GM18861 (cell line): Measurements from ENCODE around the gene ADGRF5.
"Not testable (repeated sequence)": the region's sequence is repeated elsewhere in the genome, so short reads cannot be mapped to it uniquely, and the experiment has no call there.

Experiments
- ATAC-seq: cut with Tn5 transposase; IDR thresholded peaks from one replicate; pipeline ENCODE4 v1.9.1; 2021; ENCODE audit not compliant: unreplicated experiment

Gene ADGRF5

GRCh38 chr6:46896871-46897270, 24.9 kb downstream of the ADGRF5 start:
- ATAC-seq: no peak

- ATAC-seq: no peak
Measured at GRCh38 chr6:46895930-46896329, 25.8 kb downstream of the ADGRF5 start.

DNA sequence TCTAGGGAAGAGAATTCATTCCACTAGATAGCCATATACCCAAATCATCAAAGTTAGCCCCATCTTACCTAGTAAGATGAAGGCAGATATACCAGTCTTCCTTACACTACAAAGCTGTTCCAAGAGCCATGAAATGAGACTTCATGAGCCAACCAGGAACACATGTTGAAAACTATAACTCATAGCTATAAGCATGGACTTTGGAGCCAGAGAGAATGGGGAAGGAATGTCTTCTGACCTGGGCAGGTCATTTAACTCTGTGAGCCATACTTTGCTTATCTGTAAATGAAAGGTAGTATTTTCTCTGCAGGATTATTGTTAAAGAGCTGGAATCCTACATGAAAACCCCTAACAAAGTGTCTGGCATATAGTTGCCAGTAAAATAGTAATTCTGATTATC, 27.3 kb downstream of the ADGRF5 start:
- no peak for ATAC-seq

DNA sequence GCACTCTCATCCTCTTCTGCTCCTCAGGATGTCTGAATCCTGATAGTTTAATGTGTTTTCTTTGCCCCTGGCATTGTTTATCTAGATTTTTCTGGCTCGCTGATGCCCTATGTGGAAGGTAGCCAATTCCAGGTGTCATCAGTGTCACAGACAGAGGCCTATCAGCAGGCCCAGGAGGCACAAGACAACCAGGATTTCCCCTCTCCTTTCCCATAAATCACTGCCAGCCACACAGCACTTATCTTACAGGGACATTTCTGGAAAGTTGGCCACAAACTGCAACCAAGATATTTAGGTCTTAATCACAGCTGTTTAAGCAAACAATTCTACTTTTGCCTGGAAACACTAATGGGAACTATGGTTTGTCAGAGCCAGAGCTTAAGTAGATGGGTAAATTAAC, 28.1 kb downstream of the ADGRF5 start:
- ATAC-seq: no peak

- no peak for ATAC-seq
Measured at GRCh38 chr6:46891252-46891795, 30.4 kb downstream of the ADGRF5 start.

DNA sequence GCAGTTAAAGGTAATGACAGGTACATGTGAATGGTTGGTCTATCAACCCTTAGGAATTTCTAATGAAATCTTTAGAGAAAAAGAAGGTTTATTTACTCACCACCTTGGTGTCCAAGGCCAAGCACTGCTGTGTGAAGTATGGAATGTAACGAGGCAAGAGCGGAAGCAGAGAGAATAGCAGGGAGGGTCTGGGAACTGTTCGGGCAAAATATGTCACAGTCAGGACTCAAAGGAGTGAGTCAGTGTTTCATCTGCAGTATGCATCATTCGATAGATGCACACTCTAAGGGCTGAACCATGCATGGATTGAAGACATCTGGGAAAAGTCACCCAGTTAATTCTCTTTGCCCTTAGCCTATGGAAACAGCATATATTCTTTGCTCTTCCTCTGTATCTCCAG, 33.2 kb downstream of the ADGRF5 start:
- no peak for ATAC-seq

DNA sequence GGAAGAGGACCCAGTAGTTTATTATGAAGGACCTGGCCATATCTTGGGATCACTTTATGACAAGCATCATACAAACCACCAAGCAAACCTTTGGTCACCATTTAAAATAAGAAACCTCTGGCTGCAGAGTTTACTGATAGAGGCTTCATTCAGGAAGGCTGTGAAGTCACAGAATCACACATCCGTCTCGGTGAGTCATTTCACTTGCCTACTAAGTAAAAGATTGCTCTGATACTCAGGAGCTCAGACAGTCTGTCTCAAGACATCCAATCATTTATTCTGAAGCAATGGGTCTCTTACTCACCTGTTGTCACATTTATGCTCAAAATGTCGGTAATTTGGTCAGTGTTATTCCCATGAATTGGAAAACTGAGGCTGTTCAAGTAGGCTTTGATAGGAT, 33.7 kb downstream of the ADGRF5 start:
- no peak for ATAC-seq

DNA sequence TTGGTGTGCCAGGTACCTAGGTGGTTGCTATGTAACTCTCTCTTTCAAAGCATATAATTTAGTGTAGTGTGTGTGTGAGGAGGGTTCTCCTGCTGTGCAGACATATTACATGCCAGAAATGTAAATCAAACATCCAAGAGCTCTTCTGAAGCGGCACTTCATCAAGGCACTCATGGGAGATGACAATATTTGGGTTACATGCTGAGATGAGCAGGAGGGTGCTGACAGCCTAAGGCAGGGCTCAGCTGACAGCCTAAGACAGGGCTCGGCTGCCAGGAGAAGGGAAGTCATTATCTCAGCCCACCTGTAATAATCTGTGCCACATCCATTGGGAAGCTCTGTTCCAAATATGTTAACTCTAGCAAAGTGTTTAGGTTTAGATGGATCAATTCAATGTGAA, 39.1 kb downstream of the ADGRF5 start:
- ATAC-seq: no peak

GRCh38 chr6:46879003-46879402, 42.7 kb downstream of the ADGRF5 start:
- no peak for ATAC-seq

- ATAC-seq: no peak
Measured at GRCh38 chr6:46876126-46876525, 45.6 kb downstream of the ADGRF5 start.

GRCh38 chr6:46867411-46867810, 54.3 kb downstream of the ADGRF5 start:
- no peak for ATAC-seq

- ATAC-seq: no peak
Measured at GRCh38 chr6:46865221-46865620, 56.5 kb downstream of the ADGRF5 start.

GRCh38 chr6:46863791-46864190, 57.9 kb downstream of the ADGRF5 start:
- no peak for ATAC-seq

- no peak for ATAC-seq
Measured at GRCh38 chr6:46862381-46862780, 59.4 kb downstream of the ADGRF5 start.

DNA sequence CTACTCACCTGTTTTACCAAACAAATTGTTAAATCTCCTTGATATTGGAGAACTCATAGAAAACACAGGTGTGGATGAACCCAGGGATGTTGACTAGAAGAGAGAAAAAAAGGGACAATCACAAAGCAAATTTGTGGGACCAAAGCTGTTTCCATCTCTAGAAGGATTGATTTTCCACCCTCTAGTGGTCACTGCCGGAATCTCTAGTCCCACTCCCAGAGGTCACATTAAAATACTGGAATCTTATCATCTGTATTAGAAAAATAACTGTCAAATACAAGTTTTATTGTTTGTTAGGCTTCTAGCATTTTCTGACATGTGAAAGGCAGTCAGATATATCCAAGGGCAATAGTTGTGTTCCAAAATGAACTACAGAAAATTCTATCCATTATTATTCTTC, 65.8 kb downstream of the ADGRF5 start:
- not testable (repeated sequence) for ATAC-seq

DNA sequence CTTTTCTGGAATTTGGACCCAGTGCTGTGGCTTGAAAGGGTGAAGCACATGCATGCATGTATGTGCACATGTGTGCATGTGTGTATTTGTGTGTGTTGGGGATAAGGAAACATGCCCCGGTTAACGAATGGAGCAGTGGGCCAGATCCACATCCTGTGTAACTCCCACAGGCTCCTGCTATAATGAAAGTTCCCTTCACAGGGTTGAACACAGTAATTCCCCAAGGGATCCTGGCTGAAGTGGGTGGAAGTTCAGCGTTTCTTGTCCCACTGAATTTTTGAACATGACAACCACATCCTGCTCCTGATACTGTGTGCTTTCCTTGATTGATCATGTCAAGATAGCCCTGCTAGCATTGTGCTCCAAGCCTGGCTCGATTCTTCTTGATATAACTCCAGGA, 70.2 kb downstream of the ADGRF5 start:
- ATAC-seq: not testable (repeated sequence)

GRCh38 chr6:46850792-46851191, 70.9 kb downstream of the ADGRF5 start:
- ATAC-seq: no peak

DNA sequence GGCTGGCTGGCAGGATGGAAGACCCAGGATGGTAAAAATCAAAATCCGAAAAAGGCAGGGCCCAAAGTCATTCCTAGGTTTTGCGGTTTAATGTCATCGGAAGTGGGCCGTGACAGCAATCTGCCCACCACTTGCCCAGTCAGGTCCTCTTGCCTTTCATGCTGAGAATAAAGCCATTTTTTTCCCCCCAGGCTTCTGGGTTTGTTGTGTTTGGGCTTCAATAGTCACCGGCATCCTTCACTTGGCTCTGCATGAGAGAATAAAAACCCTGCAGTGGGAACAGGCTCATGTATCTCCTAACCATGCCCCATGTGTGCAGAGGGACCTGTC, 72.4 kb downstream of the ADGRF5 start:
- ATAC-seq: no peak

GRCh38 chr6:46848684-46849360, 72.9 kb downstream of the ADGRF5 start:
- peak; percentile 60 for ATAC-seq

GRCh38 chr6:46845126-46845525, 76.6 kb downstream of the ADGRF5 start:
- no peak for ATAC-seq

DNA sequence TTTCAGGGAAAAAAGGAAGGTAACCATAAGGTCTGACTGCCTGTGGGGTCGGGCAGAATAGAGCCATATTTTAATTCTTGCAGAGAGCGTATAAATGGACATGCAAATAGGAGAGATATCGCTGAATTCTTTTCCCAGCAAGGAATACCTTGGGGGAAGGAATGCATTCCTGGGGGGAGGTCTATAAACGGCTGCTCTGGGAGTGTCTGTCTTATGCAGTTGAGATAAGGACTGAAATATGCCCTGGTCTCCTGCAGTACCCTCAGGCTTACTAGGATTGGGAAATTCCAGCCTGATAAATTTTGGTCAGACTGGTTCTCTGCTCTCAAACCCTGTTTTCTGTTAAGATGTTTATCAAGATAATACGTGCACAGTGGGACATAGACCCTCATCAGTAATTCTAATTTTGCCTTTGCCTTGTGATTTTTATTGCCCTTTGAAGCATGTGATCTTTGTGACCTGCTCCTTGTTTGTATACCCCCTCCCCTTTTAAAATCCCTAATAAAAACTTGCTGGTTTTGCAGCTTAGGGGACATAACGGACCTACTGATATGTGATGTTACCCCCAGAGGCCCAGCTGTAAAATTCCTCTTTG, 79.4 kb downstream of the ADGRF5 start:
- ATAC-seq: not testable (repeated sequence)

GRCh38 chr6:46838033-46838432, 83.7 kb downstream of the ADGRF5 start:
- ATAC-seq: no peak

- not testable (repeated sequence) for ATAC-seq
Measured at GRCh38 chr6:46834991-46835390, 86.7 kb downstream of the ADGRF5 start.
